ENCODE measurements around the gene PCNX2.

PCNX2 gene

DNA sequence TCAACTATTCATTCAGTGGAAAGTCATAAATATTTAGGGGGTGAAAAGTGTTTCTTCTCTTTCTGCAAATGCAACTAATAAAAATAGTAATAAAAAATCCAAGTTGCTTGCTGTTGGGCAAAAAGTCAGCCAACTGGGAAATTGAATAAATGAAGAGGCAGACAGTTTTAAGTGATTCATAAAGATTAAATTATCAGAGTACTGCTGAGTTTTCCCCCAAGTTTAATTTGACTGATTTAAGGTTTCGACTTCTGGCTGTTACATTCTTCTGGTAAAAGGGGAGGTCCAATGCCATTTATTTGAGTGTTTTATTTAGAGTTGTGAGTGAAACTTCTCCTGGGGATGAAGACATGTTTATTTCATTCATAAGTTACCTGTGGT, 219.6 kb downstream of the PCNX2 start:
- no peak for TF ChIP-seq ISL1 (CRISPR knock-in tag; IDR thresholded peaks at IDR 0.05)
- TF ChIP-seq, protein P1, sequence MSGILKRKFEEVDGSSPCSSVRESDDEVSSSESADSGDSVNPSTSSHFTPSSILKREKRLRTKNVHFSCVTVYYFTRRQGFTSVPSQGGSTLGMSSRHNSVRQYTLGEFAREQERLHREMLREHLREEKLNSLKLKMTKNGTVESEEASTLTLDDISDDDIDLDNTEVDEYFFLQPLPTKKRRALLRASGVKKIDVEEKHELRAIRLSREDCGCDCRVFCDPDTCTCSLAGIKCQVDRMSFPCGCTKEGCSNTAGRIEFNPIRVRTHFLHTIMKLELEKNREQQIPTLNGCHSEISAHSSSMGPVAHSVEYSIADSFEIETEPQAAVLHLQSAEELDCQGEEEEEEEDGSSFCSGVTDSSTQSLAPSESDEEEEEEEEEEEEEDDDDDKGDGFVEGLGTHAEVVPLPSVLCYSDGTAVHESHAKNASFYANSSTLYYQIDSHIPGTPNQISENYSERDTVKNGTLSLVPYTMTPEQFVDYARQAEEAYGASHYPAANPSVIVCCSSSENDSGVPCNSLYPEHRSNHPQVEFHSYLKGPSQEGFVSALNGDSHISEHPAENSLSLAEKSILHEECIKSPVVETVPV (CRISPR knock-in tag; IDR thresholded peaks at IDR 0.05) = no peak
- TF ChIP-seq ZNF565 (CRISPR knock-in tag; conservative IDR thresholded peaks at IDR 0.05; ENCODE audit: low read depth) = no peak
- no peak for TF ChIP-seq RARB (CRISPR knock-in tag; IDR thresholded peaks at IDR 0.05)
- no peak for TF ChIP-seq TOX (CRISPR knock-in tag; IDR thresholded peaks at IDR 0.05; ENCODE audit: borderline replicate concordance)
- no peak for TF ChIP-seq BACH2 (CRISPR knock-in tag; IDR thresholded peaks at IDR 0.05; ENCODE audit: borderline replicate concordance)
- TF ChIP-seq, protein P2, sequence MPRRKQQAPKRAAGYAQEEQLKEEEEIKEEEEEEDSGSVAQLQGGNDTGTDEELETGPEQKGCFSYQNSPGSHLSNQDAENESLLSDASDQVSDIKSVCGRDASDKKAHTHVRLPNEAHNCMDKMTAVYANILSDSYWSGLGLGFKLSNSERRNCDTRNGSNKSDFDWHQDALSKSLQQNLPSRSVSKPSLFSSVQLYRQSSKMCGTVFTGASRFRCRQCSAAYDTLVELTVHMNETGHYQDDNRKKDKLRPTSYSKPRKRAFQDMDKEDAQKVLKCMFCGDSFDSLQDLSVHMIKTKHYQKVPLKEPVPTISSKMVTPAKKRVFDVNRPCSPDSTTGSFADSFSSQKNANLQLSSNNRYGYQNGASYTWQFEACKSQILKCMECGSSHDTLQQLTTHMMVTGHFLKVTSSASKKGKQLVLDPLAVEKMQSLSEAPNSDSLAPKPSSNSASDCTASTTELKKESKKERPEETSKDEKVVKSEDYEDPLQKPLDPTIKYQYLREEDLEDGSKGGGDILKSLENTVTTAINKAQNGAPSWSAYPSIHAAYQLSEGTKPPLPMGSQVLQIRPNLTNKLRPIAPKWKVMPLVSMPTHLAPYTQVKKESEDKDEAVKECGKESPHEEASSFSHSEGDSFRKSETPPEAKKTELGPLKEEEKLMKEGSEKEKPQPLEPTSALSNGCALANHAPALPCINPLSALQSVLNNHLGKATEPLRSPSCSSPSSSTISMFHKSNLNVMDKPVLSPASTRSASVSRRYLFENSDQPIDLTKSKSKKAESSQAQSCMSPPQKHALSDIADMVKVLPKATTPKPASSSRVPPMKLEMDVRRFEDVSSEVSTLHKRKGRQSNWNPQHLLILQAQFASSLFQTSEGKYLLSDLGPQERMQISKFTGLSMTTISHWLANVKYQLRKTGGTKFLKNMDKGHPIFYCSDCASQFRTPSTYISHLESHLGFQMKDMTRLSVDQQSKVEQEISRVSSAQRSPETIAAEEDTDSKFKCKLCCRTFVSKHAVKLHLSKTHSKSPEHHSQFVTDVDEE (CRISPR knock-in tag; IDR thresholded peaks at IDR 0.05) = no peak
- TF ChIP-seq ARNTL (CRISPR knock-in tag; IDR thresholded peaks at IDR 0.05; ENCODE audit: borderline replicate concordance, low read depth) = no peak
- TF ChIP-seq, protein P3, sequence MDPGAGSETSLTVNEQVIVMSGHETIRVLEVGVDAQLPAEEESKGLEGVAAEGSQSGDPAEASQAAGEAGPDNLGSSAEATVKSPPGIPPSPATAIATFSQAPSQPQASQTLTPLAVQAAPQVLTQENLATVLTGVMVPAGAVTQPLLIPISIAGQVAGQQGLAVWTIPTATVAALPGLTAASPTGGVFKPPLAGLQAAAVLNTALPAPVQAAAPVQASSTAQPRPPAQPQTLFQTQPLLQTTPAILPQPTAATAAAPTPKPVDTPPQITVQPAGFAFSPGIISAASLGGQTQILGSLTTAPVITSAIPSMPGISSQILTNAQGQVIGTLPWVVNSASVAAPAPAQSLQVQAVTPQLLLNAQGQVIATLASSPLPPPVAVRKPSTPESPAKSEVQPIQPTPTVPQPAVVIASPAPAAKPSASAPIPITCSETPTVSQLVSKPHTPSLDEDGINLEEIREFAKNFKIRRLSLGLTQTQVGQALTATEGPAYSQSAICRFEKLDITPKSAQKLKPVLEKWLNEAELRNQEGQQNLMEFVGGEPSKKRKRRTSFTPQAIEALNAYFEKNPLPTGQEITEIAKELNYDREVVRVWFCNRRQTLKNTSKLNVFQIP (CRISPR knock-in tag; IDR thresholded peaks at IDR 0.05; ENCODE audit: borderline replicate concordance, low read depth) = no peak
- no peak for TF ChIP-seq PPARA (CRISPR knock-in tag; IDR thresholded peaks at IDR 0.05; ENCODE audit: borderline replicate concordance)
- no peak for TF ChIP-seq ZC3H10 (CRISPR knock-in tag; IDR thresholded peaks at IDR 0.05)
- no peak for TF ChIP-seq GLIS3 (CRISPR knock-in tag; IDR thresholded peaks at IDR 0.05)
- no peak for TF ChIP-seq OSR1 (CRISPR knock-in tag; IDR thresholded peaks at IDR 0.05)
- TF ChIP-seq, protein P4, sequence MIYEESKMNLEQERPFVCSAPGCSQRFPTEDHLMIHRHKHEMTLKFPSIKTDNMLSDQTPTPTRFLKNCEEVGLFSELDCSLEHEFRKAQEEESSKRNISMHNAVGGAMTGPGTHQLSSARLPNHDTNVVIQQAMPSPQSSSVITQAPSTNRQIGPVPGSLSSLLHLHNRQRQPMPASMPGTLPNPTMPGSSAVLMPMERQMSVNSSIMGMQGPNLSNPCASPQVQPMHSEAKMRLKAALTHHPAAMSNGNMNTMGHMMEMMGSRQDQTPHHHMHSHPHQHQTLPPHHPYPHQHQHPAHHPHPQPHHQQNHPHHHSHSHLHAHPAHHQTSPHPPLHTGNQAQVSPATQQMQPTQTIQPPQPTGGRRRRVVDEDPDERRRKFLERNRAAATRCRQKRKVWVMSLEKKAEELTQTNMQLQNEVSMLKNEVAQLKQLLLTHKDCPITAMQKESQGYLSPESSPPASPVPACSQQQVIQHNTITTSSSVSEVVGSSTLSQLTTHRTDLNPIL (CRISPR knock-in tag; IDR thresholded peaks at IDR 0.05; ENCODE audit: low read depth) = no peak
- TF ChIP-seq ZNF8 (CRISPR knock-in tag; IDR thresholded peaks at IDR 0.05) = no peak
- TF ChIP-seq, protein P5, sequence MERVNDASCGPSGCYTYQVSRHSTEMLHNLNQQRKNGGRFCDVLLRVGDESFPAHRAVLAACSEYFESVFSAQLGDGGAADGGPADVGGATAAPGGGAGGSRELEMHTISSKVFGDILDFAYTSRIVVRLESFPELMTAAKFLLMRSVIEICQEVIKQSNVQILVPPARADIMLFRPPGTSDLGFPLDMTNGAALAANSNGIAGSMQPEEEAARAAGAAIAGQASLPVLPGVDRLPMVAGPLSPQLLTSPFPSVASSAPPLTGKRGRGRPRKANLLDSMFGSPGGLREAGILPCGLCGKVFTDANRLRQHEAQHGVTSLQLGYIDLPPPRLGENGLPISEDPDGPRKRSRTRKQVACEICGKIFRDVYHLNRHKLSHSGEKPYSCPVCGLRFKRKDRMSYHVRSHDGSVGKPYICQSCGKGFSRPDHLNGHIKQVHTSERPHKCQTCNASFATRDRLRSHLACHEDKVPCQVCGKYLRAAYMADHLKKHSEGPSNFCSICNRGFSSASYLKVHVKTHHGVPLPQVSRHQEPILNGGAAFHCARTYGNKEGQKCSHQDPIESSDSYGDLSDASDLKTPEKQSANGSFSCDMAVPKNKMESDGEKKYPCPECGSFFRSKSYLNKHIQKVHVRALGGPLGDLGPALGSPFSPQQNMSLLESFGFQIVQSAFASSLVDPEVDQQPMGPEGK (CRISPR knock-in tag; IDR thresholded peaks at IDR 0.05; ENCODE audit: borderline replicate concordance) = no peak
- no peak for TF ChIP-seq CSDC2 (CRISPR knock-in tag; IDR thresholded peaks at IDR 0.05)
- ATAC-seq = no peak

DNA sequence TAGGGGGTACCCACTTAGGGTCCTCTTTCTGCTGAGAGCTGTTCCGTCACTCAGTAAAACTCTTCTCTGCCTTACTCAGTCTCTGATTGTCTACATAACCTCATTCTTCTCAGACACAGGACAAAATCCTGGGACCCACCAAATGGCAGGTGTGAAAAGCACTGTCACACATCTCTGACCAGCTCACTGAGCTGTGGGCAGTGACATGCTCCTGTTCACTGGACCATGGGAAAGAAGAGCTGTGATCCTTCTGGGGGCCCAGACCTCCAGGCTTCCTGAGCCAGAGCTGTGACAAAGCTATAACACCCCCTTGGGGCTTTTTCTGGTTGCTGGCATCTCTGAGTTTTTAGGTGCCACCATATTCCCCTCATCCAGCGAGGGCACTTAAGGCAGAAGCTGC, 229.4 kb downstream of the PCNX2 start:
- no peak for ATAC-seq
- TF ChIP-seq ZFP30 (CRISPR knock-in tag; IDR thresholded peaks at IDR 0.05) = no peak
- TF ChIP-seq GLIS3 (CRISPR knock-in tag; IDR thresholded peaks at IDR 0.05) = no peak
- TF ChIP-seq PPARA (CRISPR knock-in tag; IDR thresholded peaks at IDR 0.05; ENCODE audit: borderline replicate concordance) = no peak
- no peak for TF ChIP-seq BACH2 (CRISPR knock-in tag; IDR thresholded peaks at IDR 0.05; ENCODE audit: borderline replicate concordance)
- TF ChIP-seq, protein P4 (CRISPR knock-in tag; IDR thresholded peaks at IDR 0.05; ENCODE audit: low read depth) = no peak

DNA sequence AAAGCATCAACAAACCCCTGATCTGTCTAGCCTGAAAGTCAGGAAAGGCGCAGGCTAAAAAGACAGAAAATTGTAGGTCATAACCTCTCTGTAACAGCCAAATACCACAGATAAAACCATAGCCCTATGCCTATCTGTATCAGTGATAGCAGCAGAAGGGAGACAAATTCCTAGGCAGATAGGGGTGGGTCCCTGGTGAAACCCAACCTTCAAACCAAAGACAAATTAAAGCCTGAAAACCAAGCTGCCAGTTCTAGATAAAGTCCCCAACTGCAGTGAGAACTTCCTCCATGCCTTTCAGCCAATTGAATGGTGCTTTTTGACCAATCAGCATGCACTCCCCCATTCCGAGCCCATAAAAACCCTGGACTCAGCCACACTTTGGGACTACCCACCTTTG, 229.8 kb downstream of the PCNX2 start:
- TF ChIP-seq GLIS3 (CRISPR knock-in tag; IDR thresholded peaks at IDR 0.05) (no peak), TOX (CRISPR knock-in tag; IDR thresholded peaks at IDR 0.05; ENCODE audit: borderline replicate concordance) (no peak), RARB (CRISPR knock-in tag; IDR thresholded peaks at IDR 0.05) (no peak), ZFP3 (CRISPR knock-in tag; IDR thresholded peaks at IDR 0.05) (no peak)
- TF ChIP-seq, protein P2 (CRISPR knock-in tag; IDR thresholded peaks at IDR 0.05) = no peak
- ATAC-seq = no peak
